CD14-positive monocyte (primary cell): ENCODE results near the gene NDUFB7. TPM values are rescaled to one million over a fixed set of nuclear protein-coding genes. Genes with fewer than 3 reads are reported as not detected.

Source experiments
- DNase-seq, 3 donors: peaks; one replicate each; pipeline ENCODE4 v3.0.0-alpha.2; 2011 to 2022
- H2AFZ ChIP-seq: 2 replicates; pipeline ENCODE4 v1.6.0; 2012; ENCODE audit warnings: mild to moderate bottlenecking, low read depth, low read length, inconsistent platforms; ENCODE audit not compliant: insufficient read depth, poor library complexity, severe bottlenecking
- H3K27ac ChIP-seq, 2 donors: 1 replicate in 1 of 2; 2 replicates in 1 of 2; pipeline ENCODE4 v1.5.1; 2012 to 2013; ENCODE audit warnings: low read length in 2 of 2, control low read depth in 1 of 2, inconsistent platforms in 1 of 2, low read depth in 1 of 2, mild to moderate bottlenecking in 1 of 2
- H3K27me3 ChIP-seq, 2 donors: one replicate each; pipeline versions ENCODE4 v1.6.0 to v1.6.1; 2011 to 2013; ENCODE audit warnings: low read length in 2 of 2; ENCODE audit not compliant: control insufficient read depth in 2 of 2, insufficient read depth in 2 of 2
- H3K36me3 ChIP-seq, 2 donors: replicated peaks in 1 of 2; 1 replicate in 1 of 2; 2 replicates in 1 of 2; pipeline versions ENCODE4 v1.5.1 to v1.6.1; 2012 to 2013; ENCODE audit warnings: low read length in 2 of 2, control low read depth in 1 of 2, inconsistent platforms in 1 of 2, mild to moderate bottlenecking in 1 of 2; ENCODE audit not compliant: insufficient read depth in 2 of 2, control insufficient read depth in 1 of 2
- H3K4me1 ChIP-seq, 2 donors: 1 replicate in 1 of 2; 2 replicates in 1 of 2; pipeline versions ENCODE4 v1.5.1 to v1.6.1; 2012 to 2013; ENCODE audit warnings: low read length in 2 of 2, control low read depth in 1 of 2, inconsistent platforms in 1 of 2, mild to moderate bottlenecking in 1 of 2, moderate library complexity in 1 of 2; ENCODE audit not compliant: insufficient read depth in 2 of 2, control insufficient read depth in 1 of 2
- H3K4me2 ChIP-seq: replicated peaks from 2 replicates; pipeline ENCODE3; 2012; ENCODE audit warnings: low read length, moderate library complexity, mild to moderate bottlenecking; ENCODE audit not compliant: poor library complexity, severe bottlenecking; ENCODE audit errors: extremely low read depth
- H3K4me3 ChIP-seq, 3 experiments: fragments of 200-600 bp in 1 of 3; sonication (generic) in 1 of 3; replicated peaks in 1 of 3; 1 replicate in 2 of 3; 2 replicates in 1 of 3; pipeline ENCODE4 v1.5.1; 2011 to 2013; ENCODE audit warnings: low read length in 3 of 3, mild to moderate bottlenecking in 3 of 3, control low read depth in 2 of 3, low read depth in 2 of 3, inconsistent platforms in 1 of 3, moderate library complexity in 1 of 3
- H3K79me2 ChIP-seq: 2 replicates; pipeline ENCODE4 v1.6.0; 2012; ENCODE audit warnings: mild to moderate bottlenecking, control low read depth, inconsistent platforms, low read length, moderate library complexity; ENCODE audit not compliant: insufficient read depth
- H3K9ac ChIP-seq: 2 replicates; pipeline ENCODE4 v1.6.0; 2017; ENCODE audit warnings: low read length, mild to moderate bottlenecking; ENCODE audit not compliant: insufficient read depth, poor library complexity, severe bottlenecking
- H3K9me3 ChIP-seq, 2 donors: replicated peaks in 1 of 2; 1 replicate in 1 of 2; 2 replicates in 1 of 2; pipeline versions ENCODE4 v1.5.1 to v1.6.1; 2012 to 2013; ENCODE audit warnings: low read length in 2 of 2, control low read depth in 1 of 2; ENCODE audit not compliant: control insufficient read depth in 1 of 2, insufficient read depth in 1 of 2
- H4K20me1 ChIP-seq: 2 replicates; pipeline ENCODE4 v1.6.0; 2012; ENCODE audit warnings: mild to moderate bottlenecking, low read length, control low read depth, moderate library complexity; ENCODE audit not compliant: insufficient read depth
- H3K27ac Mint-ChIP-seq, 7 donors: one replicate each; pipeline ENCODE4 v1.8.0; 2020; ENCODE audit warnings: mild to moderate bottlenecking in 7 of 7, mixed read lengths in 7 of 7, moderate library complexity in 6 of 7, inconsistent platforms in 2 of 7
- H3K27me3 Mint-ChIP-seq, 3 donors: one replicate each; pipeline ENCODE4 v1.8.0; 2021 to 2022; ENCODE audit warnings: low read depth in 3 of 3, mild to moderate bottlenecking in 3 of 3, mixed read lengths in 3 of 3, moderate library complexity in 3 of 3, inconsistent platforms in 1 of 3
- H3K36me3 Mint-ChIP-seq, 2 donors: one replicate each; pipeline ENCODE4 v1.8.0; 2020; ENCODE audit warnings: mixed read lengths in 2 of 2, inconsistent platforms in 1 of 2, mild to moderate bottlenecking in 1 of 2
- H3K4me1 Mint-ChIP-seq: one replicate; pipeline ENCODE4 v1.8.0; 2020; ENCODE audit warnings: mild to moderate bottlenecking, mixed read lengths
- H3K4me3 Mint-ChIP-seq, 2 donors: one replicate each; pipeline ENCODE4 v1.8.0; 2020; ENCODE audit warnings: mild to moderate bottlenecking in 2 of 2, mixed read lengths in 2 of 2, moderate library complexity in 1 of 2
- H3K9me3 Mint-ChIP-seq, 7 donors: one replicate each; pipeline ENCODE4 v1.8.0; 2020 to 2022; ENCODE audit warnings: mixed read lengths in 7 of 7, mild to moderate bottlenecking in 6 of 7, moderate library complexity in 6 of 7, inconsistent platforms in 2 of 7
- CTCF ChIP-seq: fragments of 200-600 bp; IDR thresholded peaks from one replicate; pipeline ENCODE4 v1.8.0; 2022; ENCODE audit warnings: antibody characterized with exemption, mild to moderate bottlenecking
- WGBS: methylation state at CpG from one replicate; pipeline ENCODE4 v1.1.5; 2013; ENCODE audit warnings: missing lambda C conversion rate; ENCODE audit not compliant: insufficient coverage; 5-methylcytosine and 5-hydroxymethylcytosine counted together
- intact Hi-C, 2 donors: fragments of 100-400 bp; cut with micrococcal nuclease; formaldehyde crosslinking; loops; one replicate each; pipeline versions ENCODE4 v1.15.0 to v1.15.1; 2023
- polyA plus RNA-seq, 3 donors: library from polyadenylated mRNA; depleted of rRNA in 1 of 3; unstranded in 2 of 3; stranded (reverse) in 1 of 3; fragments of 300-500 nt in 2 of 3; fragments of >200 nt in 1 of 3; fragmentation: Illumina TruSeq in 2 of 3; gene quantifications; 1 replicate in 2 of 3; 2 replicates in 1 of 3; pipeline ENCODE4 v1.2.3, GENCODE V29; 2012 to 2021

Gene NDUFB7
- polyA plus RNA-seq, 3 donors, result 137 to 313 (median 204) TPM

GRCh38 chr19:14562660-14563589 lies 8.9 kb downstream of the NDUFB7 start:
- peaks cover 3% of the 10 kb centered on the region for H3K4me1 Mint-ChIP-seq
- peak overlapping the region in 3 of 7 donors; percentile 33 to 73 (median 40) for H3K27ac Mint-ChIP-seq
- intact Hi-C loops, result no loop called here
- Histone ChIP-seq H3K9me3 (no peaks in the 10 kb centered on the region), H3K79me2 (peaks cover 29% of the 10 kb centered on the region), H3K9ac (no peak overlapping the region), H3K27ac (no peak overlapping the region), H3K4me1 (no peaks in the 10 kb centered on the region), H3K36me3 (peaks cover 23 to 30% of the 10 kb centered on the region in 2 donors), H3K4me3 (no peak overlapping the region), H2AFZ (no peak overlapping the region), H3K4me2 (no peak overlapping the region), H3K27me3 (no peaks in the 10 kb centered on the region), H4K20me1 (peaks cover 16% of the 10 kb centered on the region)
- TF ChIP-seq CTCF, result no peak
- 89% methylated on average over 22 of the region's 23 CpGs for WGBS
- no peak overlapping the region for H3K4me3 Mint-ChIP-seq
- H3K36me3 Mint-ChIP-seq, result peaks cover 18 to 35% of the 10 kb centered on the region in 2 donors
- no peaks in the 10 kb centered on the region for H3K27me3 Mint-ChIP-seq
- no peak for DNase-seq
- H3K9me3 Mint-ChIP-seq, result peaks cover 0 to 3% (median 0%) of the 10 kb centered on the region in 7 donors

- peaks cover 6% of the 10 kb centered on the region for H4K20me1 ChIP-seq
- Mint-ChIP-seq H3K27ac (peak overlapping the region in 1 of 7 donors; percentile 37), H3K36me3 (peaks cover 10 to 27% of the 10 kb centered on the region in 2 donors), H3K4me3 (peak overlapping the region in 1 of 2 donors; percentile 24), H3K4me1 (no peaks in the 10 kb centered on the region), H3K9me3 (peaks cover 0 to 3% (median 0%) of the 10 kb centered on the region in 7 donors), H3K27me3 (no peaks in the 10 kb centered on the region)
- 70% methylated on average over 18 of the region's 22 CpGs for WGBS
- H3K9ac ChIP-seq, result no peak overlapping the region
- peaks cover 0 to under 1% of the 10 kb centered on the region in 2 donors for H3K4me1 ChIP-seq
- no peak overlapping the region for H3K4me2 ChIP-seq
- no peak overlapping the region for H3K4me3 ChIP-seq
- H3K27ac ChIP-seq, result no peak overlapping the region
- H3K27me3 ChIP-seq, result no peaks in the 10 kb centered on the region
- DNase-seq, result no peak
- H2AFZ ChIP-seq, result no peak overlapping the region
- H3K79me2 ChIP-seq, result peaks cover 27% of the 10 kb centered on the region
- H3K9me3 ChIP-seq, result no peaks in the 10 kb centered on the region
- TF ChIP-seq CTCF, result no peak
- intact Hi-C loops, result no loop called here
- H3K36me3 ChIP-seq, result peaks cover 16 to 19% of the 10 kb centered on the region in 2 donors
These were observed 10.0 kb downstream of the NDUFB7 start for GRCh38 chr19:14561847-14562351.
